Measurements from ENCODE around the gene SLC7A9.
"Not testable (repeated sequence)": the region's sequence is repeated elsewhere in the genome, so short reads cannot be mapped to it uniquely, and the experiment has no call there.

- not testable (repeated sequence) for TF ChIP-seq CTCF, POLR2A (IDR thresholded peaks at IDR 0.05)
Observed at GRCh38 chr19:32787161-32787813, 82.3 kb downstream of the SLC7A9 start.
